Measurements from ENCODE around the gene PRPF40B.

The PRPF40B gene

DNA sequence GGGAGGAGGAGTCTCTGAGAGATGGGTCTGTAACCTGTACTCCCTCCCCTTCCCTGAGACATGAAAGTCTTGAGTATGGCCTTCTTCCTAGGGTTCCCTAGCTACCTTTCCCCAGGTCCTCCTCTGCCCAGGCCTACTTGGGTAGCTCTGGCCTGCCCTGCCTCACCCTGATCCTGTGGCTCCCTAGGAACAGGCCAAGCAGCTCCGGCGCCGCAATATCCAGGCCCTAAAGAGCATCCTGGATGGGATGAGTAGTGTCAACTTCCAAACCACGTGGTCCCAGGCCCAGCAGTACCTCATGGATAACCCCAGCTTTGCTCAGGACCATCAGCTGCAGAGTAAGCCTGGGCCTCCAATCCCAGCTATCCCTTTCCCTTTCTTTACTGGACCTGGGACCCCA is 12.3 kb downstream of the PRPF40B start:
- no peak for DNase-seq (ENCODE audit: low read depth)

DNA sequence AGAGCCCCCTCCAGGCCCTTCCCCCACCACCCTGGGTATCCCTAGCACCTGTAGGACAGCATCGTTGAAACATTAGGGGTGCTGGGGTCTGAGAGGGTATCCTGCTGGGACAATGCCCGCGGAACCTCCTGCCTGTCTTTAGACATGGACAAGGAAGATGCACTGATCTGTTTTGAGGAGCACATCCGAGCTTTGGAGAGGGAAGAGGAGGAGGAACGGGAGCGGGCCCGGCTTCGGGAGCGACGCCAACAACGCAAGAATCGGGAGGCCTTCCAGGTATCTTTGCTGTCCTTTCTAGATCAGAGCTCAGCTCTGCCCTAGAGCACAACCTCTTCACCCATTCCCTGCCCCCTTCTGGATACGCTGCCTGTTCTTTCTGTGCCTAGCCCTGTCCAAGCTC is 13.2 kb downstream of the PRPF40B start:
- no peak for DNase-seq (ENCODE audit: low read depth)

DNA sequence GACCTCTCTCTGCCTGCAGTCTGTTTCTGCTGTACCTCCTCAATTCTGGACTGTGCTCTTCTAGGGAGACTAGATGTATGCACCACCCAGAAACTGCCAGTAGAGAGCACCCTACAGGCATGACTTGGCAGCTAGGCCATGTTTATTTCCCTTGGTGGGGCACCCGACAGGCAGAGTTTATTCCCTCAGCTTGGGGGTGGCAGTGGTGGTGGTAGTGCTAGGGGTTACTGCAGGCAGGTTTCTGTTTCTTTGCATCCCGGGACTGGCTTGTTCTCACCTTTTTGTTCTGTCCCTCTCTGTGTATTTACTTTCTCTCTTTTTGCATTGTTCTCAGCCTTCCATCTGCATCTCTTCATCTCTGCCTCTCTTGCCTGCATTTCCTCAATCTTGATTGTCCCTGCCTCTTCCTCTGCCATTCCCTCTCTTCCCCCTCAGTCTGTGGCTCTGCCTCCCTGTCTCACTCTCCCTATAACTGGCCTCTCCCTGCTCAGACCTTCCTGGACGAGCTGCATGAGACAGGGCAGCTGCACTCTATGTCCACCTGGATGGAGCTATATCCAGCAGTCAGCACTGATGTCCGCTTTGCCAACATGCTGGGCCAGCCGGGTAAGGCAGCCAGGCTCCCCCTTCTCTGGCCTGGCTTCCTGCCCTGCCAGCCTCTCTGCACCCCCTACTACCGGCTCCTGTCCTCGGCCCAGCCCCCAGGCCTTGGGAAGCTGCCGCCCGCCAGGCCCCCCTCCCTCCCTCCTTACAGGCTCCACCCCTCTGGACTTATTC is 13.8 kb downstream of the PRPF40B start:
- peak; percentile 46 for DNase-seq (ENCODE audit: low read depth)

DNA sequence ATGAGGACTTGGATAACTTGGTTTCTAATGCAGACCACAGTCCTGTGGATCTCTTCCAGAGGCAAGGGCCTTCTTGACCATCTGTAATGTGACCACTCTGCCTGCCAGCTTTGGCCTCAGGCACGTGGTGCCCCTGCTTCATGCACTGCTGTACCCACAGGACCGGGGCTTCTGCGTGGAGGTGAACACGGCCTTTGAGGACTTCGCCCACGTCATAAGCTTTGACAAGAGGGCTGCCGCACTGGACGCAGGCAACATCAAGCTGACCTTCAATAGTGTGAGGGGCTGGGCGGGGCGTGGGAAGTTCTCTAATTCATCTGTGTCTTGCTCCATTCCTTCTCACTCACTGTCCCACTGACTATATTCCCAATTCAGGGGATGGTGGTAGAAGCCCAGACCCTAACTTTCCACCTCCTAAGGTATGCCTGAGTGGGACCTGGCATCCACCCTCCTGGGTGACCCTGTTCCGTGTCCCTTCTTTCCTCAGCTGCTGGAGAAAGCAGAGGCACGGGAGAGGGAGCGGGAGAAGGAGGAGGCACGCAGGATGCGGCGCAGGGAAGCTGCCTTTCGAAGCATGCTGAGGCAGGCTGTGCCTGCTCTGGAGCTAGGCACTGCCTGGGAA is 18.5 kb downstream of the PRPF40B start:
- DNase-seq (ENCODE audit: low read depth), result no peak

DNA sequence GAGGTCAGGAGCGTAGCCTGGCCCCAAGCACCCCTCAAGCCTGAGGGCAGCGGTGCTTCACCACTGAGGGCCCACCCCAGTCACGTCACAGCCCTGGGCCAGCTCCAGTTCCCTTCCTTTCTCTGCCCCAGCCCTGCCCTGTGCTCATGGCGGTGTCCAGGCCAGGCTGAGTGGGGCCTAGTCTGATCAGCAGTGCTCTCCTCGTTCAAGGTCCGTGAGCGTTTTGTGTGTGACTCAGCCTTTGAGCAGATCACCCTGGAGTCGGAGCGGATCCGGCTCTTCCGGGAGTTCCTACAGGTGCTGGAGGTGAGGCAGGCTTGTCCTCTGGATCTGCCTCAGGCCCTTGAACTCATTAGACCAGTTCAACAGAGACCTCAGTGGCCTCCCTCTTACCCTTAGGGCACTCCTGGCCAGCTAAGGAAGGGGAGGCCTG is 19.0 kb downstream of the PRPF40B start:
- no peak for DNase-seq (ENCODE audit: low read depth)

DNA sequence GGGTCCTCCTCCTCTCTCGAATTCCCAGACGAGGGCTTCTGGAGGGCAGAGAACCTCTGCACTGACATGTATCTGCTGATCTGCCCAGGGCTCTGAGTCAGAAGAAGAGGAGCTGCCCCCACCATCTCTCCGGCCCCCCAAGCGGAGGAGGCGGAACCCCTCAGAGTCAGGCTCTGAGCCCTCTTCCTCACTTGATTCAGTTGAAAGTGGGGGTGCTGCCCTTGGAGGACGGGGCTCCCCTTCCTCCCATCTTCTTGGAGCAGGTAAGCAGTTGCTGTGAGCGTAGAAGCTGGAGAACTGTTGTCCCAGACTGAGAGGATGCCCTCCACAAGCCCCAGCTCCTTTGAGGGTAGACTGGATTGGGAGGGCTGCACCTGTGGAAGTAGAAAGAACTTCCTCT is 19.8 kb downstream of the PRPF40B start:
- DNase-seq (ENCODE audit: low read depth), result no peak

DNA sequence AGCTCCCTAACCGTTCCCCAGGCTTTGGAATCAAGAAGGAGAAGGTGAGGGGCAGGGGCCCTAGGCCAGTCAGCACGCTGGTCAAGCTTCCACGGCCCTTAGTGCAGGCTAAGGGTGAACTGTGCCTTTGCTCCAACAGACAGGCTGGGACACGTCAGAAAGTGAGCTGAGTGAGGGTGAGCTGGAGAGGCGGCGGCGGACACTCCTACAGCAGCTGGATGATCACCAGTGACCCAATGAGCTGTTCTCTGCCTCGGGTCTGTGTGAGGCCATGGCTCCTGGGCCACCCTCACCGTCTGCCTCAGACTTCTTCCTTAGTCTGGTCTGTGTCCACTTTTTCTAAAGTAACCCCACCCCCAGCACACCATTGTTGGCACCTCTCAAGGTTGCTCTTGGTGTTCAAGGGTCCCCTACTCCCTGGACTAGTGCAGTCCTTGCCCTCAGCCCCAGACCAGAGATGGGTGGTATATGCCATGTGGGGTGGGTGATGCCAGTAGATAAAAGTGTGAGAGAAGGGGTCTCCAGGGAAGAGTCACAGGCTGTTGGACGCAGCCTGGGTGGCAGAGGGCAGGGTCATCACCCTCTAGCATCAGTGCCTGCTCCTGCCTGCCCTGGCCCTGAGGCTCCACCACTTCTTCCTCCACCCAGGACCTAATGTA is 20.7 kb downstream of the PRPF40B start:
- no peak for DNase-seq (ENCODE audit: low read depth)

DNA sequence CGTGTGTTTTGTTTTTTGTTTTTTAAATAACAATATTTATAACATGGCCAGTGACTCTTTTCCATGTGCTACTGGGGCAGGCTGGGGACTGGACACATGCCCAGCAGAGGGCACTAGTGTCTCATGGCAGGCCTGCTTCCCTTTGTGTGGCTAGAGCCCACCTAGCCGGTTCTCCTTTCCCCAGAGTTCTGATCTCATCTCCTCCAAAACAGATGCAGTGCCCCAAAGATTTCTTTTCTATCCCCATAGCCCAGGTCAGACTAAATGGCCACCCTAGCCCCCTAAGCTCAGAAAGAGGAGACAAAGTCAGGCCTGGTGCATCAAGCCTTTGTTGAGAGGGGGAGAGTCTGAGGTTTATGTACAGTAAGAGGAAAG is 21.2 kb downstream of the PRPF40B start:
- peak; percentile 78 for DNase-seq (ENCODE audit: low read depth)

GRCh38 chr12:49645146-49646039 is 22.0 kb downstream of the PRPF40B start:
- DNase-seq (ENCODE audit: low read depth), result no peak

DNA sequence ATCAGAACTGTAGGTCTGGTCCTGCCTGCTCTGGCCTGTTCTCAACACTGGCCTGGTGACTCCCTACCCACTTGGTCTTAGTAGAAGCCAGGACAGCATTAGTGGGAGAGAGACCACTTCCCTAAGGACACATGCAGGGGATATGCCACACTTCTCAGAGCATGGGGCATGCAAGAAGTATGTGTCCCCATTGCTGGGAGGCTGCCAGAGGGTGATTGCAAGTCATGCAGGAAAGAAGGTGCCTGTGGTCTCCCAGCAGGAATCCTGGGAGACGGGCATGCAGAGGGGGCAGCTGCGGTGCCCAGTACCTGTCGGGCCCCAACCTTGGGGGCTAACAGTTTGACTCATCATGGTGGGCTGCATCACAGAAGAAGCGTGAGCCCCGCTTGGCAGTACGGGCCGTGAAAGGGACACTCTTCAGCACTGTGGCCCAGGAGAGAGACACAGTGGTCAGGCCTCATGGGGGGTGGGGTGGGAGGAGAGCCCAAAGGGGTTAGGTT is 23.0 kb downstream of the PRPF40B start:
- no peak for DNase-seq (ENCODE audit: low read depth)

GRCh38 chr12:49646871-49647654 is 23.7 kb downstream of the PRPF40B start:
- DNase-seq (ENCODE audit: low read depth), result no peak

- no peak for DNase-seq (ENCODE audit: low read depth)
Measured at GRCh38 chr12:49647827-49648711, 24.7 kb downstream of the PRPF40B start.

- no peak for DNase-seq (ENCODE audit: low read depth)
Measured at GRCh38 chr12:49648712-49649003, 25.3 kb downstream of the PRPF40B start.

- DNase-seq (ENCODE audit: low read depth), result no peak
Measured at GRCh38 chr12:49649445-49649844, 26.1 kb downstream of the PRPF40B start.

DNA sequence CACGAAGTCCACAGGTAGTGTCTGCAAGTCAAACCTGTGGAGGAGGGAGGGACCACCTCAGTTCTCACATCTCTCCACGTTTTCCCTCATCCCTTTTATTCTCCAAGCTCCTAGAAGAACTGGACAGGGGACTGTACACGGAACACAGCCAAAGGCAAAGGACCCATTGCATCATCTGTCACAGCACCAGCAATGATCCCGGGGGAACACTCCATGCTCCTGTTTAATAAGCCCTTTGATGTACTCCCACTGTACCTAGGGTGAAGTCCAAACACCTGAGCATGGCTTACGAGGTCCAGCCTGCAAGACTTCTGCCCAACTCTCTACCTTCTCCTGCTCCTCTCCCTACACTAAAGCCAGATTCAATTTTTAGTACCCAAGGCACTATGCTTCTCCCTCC is 26.5 kb downstream of the PRPF40B start:
- no peak for DNase-seq (ENCODE audit: low read depth)

GRCh38 chr12:49651855-49652254 is 28.5 kb downstream of the PRPF40B start:
- DNase-seq (ENCODE audit: low read depth), result no peak

DNA sequence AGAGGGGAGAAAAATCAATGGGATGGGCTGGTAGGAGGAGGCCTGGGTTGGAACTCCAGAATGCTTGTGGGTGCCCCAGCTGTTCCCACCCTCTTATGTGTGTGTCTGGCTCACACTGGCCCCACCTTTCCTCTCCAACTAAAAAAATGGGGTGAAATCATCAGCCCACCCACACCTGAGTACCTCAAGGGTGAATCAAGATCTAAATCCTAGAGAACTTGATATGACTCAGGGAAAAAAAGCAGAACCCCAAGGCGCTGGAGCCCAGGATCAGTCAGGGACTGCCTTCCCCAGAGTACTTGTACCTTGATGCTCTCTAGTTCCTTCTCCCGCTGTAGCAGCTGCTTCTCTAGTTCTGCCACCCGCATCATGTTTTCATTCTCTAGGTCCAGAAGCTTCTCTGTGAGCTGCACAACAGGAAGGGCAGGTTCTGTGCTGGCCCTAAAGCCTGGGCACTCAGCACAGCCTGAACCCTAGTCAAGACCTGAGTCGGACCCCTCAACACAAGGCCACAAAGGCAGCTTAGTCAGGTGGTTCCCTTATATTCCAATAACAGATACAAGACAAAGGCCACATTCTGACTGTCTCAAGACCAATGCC is 29.7 kb downstream of the PRPF40B start:
- no peak for DNase-seq (ENCODE audit: low read depth)

GRCh38 chr12:49654715-49655114 is 31.4 kb downstream of the PRPF40B start:
- no peak for DNase-seq (ENCODE audit: low read depth)

GRCh38 chr12:49655595-49656236 is 32.4 kb downstream of the PRPF40B start:
- DNase-seq (ENCODE audit: low read depth), result no peak

Data from T follicular helper cell (primary cell).